Kidney glomerular epithelial cell (primary cell): Measurements from ENCODE around the gene AIG1.
A peak's percentile ranks its signal among the peaks of the same experiment; 100 is the strongest.

Experiments
- DNase-seq: peaks from one replicate; lab custom pipeline; 2025; lab: John Stamatoyannopoulos, UW

Gene AIG1

DNA sequence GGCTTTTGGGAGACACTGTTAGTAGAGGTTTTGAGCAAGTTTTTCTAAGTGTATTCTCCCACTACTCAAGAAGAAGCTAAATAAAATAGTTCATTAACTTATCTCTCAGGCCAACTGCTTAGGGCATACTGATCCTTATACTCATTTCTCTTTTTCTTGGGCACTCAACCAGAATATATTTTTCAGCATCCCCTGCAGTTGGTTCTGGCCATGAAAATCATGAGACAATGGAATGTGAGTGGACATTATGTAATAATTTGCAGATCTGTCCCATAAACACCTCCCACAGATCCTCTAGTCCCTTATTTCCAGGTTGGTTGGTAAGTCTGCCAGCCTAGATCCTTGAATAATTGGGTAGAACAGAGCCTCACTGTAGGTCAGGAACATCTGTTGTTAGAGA is 136.7 kb downstream of the AIG1 start:
- DNase-seq = peak; percentile 33

DNA sequence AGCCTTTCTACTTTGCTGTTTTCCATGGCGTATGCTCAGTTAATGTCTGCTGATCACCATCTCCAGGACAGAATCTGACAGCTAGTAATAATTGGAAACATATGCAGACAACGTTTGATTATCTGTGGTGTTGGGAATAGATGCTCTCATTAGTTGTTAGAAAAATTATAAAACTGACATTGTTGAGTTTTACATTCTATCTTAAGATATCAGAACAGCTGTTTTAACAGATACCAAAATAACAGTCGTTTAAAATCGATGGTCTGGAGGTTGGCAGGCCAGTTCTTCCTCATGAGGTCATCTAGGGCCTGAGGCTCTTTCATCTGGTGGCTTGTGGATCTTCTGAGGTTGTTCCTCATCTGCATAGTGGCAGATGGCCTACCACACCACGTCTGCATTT is 137.6 kb downstream of the AIG1 start:
- DNase-seq = no peak

DNA sequence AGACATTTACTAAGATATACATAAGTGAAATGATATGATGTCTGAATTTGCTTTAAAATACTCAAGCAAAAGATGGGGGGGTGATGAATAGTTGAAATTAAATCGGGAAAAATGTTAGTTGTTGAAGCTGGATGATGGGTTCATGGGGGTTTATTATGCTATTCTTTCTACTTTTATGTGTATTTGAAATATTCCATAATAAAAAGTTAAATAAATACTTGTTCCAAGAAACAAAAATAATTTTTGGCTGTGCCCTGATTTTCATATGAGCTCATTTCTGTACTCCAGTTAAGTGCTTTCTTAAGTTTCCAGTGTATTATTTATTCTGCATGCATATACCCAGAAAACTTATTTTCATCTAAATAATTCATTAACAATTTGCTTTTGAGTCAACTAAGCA is 138.6 kb downstream of the AIG1 start:
- DNase-seq = no peak

DNA sequence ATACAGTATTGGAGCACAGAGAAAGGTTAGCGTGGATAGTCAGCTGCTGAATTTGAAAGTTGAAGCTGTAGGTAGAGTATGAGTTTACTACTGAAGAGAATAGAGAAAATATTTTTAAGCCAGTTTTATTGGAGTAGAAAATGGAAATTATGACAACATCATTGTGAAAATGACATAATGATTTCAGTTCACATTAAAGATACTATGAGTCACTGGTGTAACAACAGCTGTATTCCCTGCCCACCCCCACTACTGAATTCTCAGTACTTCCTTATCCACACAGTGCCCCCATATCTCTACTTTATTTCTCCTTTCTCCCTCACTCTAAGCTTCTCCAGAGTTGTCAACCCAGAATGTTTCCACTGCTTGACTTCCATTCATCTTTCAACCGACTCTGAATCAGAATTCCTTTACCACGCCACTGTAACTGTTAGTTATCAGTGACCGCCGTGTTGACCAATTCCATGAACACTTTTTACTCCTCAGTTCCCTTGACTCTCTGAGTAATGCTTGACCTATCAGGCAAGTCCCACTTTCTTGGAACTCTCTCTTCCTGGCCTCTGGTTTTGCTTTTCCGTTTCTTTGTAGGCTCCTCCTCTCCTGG is 139.6 kb downstream of the AIG1 start:
- no peak for DNase-seq

DNA sequence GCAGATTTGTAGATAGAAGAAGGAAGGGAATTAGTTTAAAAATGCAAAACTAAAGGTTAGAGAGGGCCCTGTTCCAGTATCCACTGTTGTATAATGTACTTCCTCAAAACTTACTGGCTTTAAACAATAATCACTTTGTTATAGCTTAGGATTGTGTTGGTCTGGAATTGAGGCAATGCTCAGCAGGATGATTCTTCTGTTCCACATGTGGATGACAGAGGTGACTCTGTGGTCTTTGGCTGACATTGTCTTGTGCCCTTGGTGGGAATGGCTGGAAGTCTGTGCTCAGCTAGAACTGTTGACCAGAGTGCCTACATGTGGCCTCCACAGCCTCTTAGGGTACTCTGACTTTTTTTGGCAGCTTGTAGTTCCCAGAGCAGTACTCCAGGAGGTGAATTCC is 143.4 kb downstream of the AIG1 start:
- DNase-seq = no peak

DNA sequence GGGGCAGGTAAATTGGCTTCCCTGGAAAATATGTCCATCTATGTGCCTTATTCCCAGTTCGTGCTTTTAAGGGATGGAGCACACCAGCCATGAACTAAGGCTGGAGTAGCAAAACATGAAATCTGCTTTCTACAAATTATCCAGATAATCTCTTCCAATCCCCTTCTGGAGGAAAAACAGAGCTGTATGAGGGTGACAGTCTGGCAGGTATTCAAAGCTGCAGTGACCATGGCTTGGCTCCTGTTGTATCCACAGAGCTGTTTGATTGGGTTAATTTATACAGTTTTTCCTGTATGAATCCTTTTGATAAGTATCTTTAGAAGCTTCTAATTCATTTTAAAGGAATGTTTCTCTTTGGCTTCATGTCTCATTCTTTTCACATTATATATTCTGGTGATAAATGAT is 144.4 kb downstream of the AIG1 start:
- DNase-seq = no peak

DNA sequence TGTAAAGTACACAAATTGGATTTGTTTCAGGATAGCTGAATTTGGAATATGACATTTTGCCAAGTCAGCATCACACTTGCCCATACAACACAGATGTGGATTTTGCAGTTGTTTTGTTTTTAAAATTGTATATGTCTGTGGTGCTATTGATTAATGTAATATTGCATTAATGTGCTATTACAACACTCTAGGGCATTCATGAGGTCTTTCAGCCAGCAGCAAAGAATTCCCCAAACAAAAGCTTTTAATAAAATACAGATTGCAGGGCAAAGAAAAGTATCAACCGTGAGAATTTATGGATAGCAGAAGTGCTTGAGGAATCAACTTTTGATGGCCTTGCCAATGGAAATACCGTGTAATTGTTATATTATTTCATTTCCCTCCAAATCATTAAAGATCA is 144.9 kb downstream of the AIG1 start:
- DNase-seq = no peak

DNA sequence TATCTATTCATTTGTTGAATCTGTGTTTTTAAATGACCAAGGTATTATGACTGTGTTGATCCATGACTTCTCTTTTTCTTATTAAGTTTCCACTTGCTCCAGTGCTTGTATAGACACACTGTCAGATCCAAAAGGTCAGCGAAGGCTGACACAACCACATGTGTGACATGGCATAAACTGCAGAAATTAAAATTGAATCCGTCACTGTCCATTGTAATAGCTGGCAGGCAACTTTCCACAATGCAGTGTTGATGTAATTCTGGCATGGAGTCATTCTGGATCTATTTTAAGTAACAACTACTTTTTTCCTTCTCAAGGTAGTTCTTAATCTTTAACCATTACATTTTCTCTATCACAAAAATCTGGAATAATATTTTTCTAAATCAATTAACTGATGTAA is 145.3 kb downstream of the AIG1 start:
- DNase-seq = no peak

DNA sequence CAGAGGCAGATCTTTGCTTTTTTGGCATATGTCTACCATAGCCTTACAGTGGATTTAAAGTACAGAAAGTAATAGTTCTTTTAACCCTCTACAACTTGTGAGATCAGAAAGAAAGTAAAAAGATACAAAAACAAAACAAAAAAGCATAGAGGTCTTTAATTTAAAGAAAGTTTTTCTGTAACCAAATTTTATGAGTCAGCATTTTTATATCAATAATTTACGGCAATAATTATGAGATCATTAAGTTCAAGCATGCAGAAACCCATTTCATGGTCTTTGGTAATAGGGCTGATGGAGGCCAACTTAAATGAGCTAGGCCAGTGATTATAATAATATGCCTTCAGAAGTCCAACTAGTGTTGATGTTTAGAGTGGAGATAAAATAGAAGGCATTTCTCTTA is 145.9 kb downstream of the AIG1 start:
- DNase-seq = no peak

DNA sequence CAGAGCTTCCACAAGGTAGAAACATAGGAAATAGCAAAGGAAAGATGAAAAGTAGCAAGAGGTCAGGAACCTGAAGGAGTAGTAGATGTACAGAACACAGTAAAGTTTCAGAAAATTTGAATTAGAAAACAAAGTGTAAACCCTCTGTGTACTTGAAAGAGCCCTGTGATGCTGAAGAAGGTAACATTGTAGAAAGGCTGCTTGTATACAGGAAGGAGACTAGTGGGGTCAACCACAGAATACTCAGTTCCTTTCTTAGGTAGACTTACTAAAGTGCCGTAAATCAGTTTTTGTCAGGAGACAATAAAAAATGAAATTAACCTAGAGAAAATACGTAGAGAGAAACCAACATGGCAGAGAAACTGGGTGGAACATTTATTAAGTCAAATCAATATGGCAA is 149.7 kb downstream of the AIG1 start:
- no peak for DNase-seq

DNA sequence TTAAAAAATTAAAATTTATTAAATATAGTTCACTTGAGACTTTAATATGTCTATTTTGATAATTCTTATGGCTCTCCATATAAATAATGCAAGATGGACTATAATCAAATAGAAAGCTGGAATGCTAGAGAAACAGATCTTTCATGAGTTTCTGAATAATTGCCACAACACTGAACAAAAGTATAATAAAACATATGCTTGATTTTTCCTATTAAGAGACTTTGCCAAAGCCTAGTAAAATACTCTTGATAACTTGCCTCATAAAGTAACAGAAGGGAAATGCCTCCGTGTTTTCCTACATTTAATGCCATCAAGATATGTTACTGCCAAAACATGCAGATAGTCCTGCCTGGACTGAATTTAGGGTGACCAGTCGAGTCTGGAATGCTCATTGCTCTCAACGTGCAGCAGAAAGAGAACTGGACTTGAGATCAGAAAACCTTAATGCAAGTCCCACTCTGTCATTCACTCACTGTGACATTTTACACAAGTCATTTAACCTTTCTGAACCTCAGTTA is 153.2 kb downstream of the AIG1 start:
- no peak for DNase-seq

DNA sequence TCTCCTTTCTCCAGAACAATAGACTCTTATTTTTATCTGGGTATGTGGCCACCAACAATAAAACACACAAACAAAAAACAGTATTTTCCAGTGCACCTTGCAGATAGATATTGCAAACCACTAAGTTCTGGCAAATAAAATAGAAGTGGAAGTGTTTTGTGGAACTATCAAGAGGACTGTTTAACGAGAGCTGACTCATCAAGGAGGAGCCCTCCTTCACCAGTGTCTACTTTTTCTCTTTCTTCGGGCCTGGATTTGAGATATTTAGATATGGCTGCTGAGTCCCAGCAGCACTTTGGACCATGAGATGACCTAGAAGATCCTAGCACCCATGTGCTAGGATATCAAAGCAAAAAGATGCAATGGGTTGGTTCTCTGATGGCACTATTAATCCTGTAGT is 154.7 kb downstream of the AIG1 start:
- no peak for DNase-seq

DNA sequence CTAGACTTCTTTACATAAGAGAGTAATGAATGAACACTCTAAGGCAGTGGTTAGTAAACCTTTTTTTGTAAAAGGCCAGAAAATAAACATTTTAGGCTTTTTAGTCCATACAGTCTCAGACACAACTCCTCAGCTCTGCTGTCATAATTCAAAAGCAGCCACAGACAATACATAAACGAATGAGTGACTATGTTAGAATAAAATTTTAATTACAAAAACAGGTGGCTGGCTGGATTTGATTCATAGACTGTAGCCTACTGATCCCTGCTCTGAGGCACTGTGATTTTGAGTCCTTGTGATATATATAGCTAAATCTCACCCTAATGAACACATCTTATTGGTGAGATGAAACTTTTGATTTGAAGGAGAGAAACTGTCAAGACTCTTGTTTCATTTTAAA is 155.1 kb downstream of the AIG1 start:
- DNase-seq = no peak

DNA sequence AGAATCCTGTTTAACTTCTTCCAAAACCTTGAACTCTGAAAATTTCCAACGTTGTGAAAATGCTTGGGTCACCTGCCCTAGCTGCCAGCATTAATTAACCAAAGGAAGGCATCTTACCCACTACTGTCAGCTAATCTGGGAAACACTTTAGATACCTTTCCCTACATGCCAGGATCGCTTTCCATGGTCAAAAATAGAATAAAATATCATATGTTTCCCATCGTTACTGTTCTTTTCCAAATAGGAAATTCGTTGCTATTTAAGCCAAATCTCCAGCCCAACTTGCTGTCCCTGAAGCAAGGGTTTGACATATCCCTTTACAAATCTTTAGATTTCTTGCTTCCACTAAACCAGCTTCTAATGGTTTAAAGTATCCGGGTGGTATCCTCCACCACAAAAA is 157.5 kb downstream of the AIG1 start:
- no peak for DNase-seq

DNA sequence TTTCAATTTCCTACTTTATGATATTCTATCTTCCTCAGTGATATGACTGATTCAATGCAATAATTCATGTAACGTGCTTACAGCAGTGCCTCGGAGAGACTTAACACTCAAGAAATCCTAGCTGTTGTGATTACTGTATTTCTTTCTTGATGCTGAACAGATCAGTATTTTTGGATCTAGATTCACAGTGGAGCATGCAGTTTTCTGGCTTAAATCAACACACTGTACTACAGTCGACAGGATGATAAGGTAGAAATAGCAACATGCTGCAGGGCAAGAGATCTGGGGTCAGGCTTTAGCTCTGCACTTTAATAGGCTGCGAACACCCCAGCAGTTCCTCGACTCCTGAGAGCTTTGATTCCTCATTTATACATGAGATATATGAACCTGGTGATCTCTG is 161.0 kb downstream of the AIG1 start:
- no peak for DNase-seq

DNA sequence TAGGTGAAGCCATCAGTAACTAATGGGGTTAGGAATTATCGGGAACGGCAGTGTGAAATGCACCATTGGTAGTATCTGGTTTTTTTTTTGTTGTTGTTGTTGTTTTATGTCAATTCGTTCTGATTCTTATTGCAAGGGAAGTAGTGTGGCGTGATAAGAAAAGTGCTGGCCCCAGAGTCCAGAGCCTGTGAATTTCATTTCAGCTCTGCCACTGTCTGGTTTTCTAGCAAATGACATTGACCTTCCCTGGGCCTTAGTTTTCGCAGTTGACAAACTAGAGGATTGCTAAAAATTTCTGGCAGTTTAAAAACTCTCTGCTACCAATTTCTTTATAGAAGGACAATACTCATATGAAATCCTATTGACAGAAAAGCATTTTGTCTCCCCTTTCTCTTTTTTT is 161.6 kb downstream of the AIG1 start:
- DNase-seq = no peak

DNA sequence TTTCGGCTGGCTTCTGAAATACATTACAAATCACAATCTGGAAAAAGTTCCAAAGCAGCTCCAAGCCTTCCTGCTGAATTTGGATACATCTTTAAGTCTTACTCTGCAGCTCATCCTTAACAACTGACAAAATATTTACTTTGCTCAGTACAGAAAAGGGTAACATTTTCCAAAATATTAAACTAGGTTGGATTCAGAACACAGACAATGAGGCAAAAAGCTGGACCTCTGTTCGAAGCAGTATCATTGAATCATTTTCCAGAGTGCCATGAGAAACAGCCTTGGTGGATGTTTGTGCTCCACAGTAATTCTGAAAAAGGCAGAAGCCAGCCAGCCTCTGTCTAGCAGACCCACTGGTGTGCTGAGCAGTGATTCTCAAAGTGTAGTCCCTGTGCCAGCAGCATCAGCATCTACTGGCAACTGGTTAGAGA is 162.1 kb downstream of the AIG1 start:
- no peak for DNase-seq

DNA sequence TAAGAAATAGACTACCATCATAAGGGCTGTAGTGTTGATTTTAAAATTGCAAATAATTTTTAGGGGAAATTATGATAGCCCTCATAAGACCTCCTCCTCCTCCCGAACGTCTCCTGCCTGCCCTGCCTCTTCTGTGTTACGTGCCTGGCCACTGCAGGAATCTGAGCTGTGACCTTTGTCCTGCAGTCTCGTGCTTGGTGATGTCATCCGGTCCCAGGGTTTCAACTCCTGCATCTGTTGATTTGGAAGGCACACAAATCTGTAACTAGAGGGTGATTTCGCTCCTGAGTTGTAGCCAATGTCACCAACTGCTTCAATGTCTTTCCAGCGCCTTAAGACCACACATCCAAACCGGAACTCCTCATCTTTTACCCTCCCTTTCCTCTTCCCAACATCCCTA is 163.2 kb downstream of the AIG1 start:
- no peak for DNase-seq

DNA sequence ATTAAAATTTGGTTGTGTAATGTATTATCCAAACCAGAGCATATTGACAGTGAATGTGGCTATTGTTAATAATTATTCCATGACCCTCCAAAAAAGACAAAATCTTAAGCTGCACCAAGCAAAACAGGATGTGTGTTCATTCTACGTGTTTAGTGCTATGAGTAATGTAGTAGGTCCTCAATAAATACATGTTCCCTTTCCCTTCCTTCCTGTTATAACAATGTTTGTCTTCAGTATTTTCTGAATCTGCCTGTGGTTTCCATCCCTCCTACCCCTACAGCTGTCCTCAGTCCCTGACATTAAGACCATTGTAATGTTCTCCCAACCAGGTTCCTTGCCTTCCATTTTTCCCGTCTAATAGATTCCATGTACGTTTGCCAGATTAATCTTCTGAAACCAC is 163.8 kb downstream of the AIG1 start:
- no peak for DNase-seq

DNA sequence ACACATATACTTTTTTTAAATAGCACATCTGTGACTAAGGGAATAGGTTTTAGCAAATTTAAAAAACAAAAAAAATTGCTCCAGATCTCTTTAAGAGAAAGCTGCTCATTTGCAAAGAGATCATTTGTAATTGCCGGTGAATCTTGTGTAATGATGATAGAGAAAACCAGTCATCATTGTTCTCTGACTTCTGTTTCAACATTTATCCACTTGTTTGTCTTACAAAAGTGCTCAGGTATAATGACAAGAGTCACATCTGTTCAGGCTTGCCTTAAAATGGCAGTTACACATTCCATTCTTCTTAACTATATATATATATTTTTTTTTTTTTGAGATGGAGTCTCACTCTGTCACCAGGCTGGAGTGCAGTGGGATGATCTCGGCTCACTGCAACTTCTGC is 165.2 kb downstream of the AIG1 start:
- no peak for DNase-seq

DNA sequence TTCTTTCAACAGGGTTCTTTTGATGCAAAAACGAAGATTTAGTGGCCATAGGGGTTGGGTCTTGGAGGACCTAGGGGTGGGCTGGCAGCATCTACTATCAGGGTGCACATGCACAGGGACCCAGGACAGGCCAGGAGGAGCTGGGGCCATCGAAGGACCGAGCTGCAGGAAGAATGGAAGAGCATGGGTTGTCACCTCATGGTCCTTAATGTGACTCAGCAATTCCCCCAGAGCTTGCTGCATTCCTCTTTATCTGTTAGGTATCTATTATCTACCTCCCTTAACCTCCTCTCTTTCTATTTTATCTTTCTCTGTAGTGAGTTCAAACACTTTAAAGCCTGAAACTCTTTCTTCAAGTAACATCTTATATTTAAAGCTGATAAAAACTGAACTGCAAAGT is 167.0 kb downstream of the AIG1 start:
- no peak for DNase-seq

DNA sequence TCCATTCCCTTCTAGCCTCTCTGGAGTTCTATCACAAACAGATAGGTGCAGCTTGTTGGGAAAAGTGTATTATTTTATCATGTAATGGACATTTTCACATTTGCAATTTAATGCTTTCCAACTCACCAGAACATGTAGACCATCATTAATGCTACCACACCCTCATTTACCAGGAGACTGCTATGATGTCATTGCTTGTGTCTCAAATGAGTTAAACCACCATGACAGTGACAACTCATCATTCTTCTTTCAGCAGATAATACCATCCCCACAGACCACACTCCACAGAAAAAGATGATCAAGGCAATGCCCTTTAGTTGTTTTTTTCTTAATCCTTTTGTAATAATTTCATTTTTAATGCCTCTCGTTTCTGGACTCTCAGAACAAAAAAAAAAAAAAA is 168.7 kb downstream of the AIG1 start:
- no peak for DNase-seq

DNA sequence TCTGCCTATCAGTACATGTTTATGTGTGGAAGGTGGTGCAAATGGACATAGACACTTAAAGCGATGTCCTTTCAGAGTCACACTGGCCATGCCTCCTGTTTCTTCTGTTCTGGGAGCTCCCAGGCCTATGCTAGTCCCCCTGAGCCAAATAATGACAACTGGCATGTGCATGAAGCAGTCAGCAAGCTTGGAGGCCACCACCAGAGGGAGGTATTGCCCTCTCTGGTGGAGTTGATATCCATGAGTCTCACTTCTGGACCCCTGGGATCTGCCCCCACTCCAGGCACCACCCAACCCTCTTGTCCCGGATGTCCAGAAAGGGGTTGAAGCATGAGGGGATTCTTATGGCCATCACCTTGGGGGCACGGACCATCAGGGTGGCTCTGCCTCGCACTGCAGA is 172.2 kb downstream of the AIG1 start:
- DNase-seq = no peak

DNA sequence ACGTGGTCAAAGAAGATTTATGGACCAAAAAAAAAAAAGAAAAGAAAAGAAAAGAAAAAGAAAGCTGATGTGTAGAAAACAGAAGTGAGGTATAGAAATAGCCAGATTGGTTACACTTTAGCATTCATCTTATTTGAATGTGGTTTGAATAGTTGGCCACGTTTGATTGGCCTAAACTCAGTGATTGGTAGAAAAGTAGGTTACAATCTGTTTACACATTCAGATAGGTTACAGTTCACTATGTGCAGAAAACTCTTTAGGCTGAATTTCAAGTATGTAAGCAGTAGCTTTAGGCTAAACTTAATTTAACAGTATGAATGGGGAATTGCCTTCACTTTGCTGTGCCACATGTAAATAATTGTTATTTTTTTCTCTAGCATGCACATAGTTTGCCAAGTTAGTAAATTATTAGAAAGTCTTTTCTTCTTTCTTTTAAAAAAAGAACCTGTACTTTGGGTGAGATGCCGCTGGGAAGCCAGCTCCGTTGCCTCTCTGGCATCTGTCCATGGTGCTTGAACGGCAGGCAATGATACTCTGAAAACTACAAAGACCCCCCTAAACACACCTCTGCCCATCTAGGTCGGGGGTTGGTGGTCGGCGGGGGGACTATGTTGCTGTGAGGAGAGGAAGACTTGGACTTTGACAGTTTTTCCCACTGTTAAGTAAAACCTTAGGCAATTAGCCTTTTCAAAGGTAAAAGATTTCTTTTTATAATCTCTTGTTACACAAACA is 173.0 kb downstream of the AIG1 start:
- no peak for DNase-seq
